GM21447 (cell line): ENCODE data around the gene CLCA4.
"Not testable (repeated sequence)": the region's sequence is repeated elsewhere in the genome, so short reads cannot be mapped to it uniquely, and the experiment has no call there.

ENCODE experiments used
- ATAC-seq: cut with Tn5 transposase; IDR thresholded peaks from one replicate; pipeline ENCODE4 v1.9.1; 2021; ENCODE audit not compliant: unreplicated experiment

The CLCA4 gene

DNA sequence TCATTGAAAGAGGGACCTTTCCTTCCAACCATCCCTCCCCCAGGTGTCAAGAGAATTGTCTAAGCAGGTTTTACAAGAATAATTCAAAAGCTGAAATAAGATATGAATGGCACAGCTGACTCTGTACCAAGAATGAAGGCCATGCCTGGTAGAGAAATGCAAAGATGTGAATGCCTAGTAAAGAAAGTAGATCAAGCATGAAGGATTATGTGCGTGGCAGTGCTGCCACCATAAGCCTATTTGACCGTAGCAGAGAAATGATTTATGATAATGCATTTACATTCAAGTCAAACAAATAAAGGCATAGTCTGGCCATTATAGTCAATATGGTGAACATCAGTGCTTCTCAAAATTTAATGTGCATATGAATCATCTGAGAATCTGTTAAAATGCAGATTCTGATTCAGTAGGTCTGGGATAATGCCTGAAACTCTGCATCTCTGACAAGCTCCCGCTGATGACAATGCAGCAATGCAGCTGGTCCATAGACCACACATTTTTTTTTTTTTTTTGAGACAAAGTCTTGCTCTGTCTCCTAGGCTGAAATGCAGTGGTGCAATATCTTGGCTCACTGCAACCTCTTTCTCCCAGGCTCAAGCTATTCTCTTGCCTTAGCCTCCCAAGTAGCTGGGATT, 16.6 kb upstream of the CLCA4 start:
- ATAC-seq = no peak

- no peak for ATAC-seq
These were observed 8.8 kb upstream of the CLCA4 start for GRCh38 chr1:86537928-86538695.

GRCh38 chr1:86538775-86539174, 8.1 kb upstream of the CLCA4 start:
- no peak for ATAC-seq

GRCh38 chr1:86541859-86542258, 5.0 kb upstream of the CLCA4 start:
- no peak for ATAC-seq

DNA sequence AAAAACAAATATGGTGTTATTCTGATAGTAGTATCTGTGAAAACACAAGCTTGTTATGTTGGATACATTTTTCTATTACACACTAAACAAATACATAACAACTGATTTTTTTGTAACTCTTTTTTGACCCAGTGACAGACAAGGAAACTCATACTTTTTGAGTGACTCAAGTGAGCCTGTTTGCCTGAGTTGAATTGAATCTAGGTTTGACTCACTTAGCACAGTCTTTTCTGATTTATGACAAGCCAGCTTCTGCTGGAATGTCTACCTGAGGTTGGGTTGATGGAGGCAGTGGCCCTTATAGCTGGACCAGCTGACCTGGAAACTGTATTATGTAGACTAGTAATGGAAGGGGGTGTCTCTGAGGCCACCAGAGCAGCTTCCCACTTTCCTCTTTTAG, 4.2 kb upstream of the CLCA4 start:
- no peak for ATAC-seq

DNA sequence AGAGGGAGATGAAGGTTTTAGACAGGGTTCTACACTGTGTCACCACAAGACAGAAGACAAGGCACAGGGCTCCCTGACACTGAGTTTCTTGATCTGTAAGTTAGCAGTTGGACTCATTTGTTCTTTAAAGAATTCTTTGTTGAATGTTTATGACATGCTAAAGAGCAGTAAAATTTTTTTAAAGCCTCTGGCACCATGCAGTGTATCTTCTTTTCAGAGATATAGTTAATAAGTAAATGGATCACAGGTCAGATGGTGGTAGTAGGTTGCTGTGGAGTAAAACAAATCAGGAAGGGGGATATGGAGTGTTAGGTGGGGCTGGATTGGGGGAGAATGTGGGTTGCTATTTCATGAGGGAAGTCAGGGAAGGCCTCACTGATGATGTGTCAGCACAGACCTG, 2.0 kb downstream of the CLCA4 start:
- ATAC-seq = no peak

DNA sequence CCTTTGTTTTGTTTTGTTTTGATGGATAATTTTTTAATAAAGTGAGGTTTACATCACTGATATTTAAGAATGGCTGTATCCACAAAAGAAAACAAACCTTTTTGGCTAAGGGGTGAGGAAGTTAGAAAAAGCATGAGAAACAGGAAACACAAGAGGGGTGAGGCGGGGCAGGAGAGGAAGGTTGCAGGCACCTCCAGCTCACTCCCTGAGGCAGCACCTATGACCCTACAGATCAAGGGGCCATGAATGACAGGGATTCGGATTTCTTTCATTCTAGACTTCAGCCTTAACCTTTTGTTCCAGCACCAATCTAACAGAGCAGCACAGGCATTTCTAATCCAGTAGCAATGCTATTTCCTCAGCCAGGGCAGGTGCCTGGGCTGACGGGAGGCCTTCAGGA, 4.4 kb downstream of the CLCA4 start:
- no peak for ATAC-seq

DNA sequence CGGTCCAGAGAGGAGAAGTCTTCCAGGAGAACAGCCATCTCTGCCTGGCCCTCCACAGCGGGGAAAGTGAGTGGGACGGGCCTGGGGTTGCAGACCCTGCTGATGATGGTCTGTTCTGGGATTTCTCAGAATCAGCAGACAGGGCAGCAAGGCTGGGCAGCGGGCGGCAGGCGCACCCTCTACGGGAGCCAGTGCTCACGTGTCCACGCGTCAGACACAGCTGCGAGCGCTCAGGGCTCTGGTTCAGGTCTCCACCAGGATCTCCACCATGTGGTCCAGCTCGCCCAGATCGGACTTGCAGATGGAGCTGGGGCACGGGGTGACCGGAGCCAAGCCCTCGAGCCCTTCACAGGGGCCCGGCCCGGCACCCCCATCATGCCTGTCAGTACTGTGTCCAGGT, 5.5 kb downstream of the CLCA4 start:
- ATAC-seq = no peak

GRCh38 chr1:86557739-86558138, 10.9 kb downstream of the CLCA4 start:
- ATAC-seq = no peak

DNA sequence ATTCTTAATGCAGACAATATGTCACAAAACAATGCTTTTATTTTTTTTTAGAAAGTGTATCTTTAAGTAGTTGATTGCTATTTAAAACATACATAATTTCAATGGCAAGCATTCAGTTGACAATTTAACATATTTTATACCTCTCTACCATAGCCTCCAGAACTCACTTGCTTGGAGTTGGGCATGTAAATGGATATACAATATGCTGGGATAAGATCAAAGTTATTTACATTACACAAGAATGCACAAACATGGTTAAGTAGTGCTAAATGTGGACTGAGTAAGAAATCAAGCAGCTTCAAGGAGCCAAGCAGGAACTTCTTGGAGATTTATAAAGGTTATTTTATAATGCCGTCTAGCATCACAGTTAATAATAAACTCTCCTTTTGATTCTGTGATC, 17.0 kb downstream of the CLCA4 start:
- ATAC-seq = no peak

DNA sequence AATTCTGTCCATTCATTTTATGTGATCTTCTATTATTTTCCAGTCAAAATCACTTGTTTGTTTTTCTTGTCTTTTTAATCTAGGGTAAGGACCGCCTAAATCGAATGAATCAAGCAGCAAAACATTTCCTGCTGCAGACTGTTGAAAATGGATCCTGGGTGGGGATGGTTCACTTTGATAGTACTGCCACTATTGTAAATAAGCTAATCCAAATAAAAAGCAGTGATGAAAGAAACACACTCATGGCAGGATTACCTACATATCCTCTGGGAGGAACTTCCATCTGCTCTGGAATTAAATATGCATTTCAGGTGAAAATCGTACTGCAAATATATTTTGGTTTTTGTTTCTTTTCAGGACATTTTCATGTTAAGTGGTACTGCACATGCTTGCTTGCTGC, 20.5 kb downstream of the CLCA4 start:
- no peak for ATAC-seq

DNA sequence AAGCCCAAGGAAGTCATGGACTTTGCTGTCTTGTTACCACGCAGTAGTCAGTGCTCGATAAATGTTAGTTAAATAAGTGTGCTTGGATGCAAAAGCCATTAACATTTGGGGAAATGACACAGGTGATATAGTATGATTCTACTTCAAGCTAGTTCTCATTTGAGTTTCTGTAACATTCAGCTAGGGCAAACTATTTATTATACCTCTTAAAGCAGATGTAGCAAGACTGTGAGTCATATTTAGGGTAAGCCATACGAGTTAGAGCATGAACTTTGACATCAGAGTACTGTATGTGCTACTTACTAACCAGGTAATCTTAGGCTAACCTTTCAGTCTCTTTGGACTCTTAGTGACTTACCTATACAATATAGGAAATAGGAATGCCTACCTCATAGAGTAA, 21.0 kb downstream of the CLCA4 start:
- no peak for ATAC-seq

- no peak for ATAC-seq
These were observed 27.0 kb downstream of the CLCA4 start for GRCh38 chr1:86573763-86574484.

- no peak for ATAC-seq
These were observed 34.4 kb downstream of the CLCA4 start for GRCh38 chr1:86581231-86581630.

GRCh38 chr1:86582161-86582560, 35.3 kb downstream of the CLCA4 start:
- ATAC-seq = no peak

- ATAC-seq = no peak
These were observed 36.2 kb downstream of the CLCA4 start for GRCh38 chr1:86583032-86583431.

DNA sequence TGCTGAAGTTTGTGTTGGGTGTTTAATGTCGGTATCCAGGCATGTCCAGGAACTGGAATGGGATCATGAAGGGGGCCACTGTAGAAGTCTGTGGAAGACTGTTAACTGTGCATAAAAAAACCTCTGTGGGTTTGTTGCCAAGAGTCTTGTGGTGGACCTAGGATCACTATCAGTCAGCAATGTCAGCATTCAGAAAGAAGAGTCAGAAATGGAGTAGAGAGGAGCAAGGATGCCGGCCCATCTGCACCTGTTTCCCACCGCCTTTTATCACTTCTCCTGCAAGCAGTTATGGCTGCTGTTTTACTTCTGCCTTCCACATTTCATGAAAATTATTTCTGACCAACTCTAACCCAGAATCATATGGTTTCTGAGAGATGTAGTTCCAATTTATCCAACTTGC, 36.7 kb downstream of the CLCA4 start:
- ATAC-seq = no peak

- ATAC-seq = no peak
These were observed 47.4 kb downstream of the CLCA4 start for GRCh38 chr1:86594284-86594770.

DNA sequence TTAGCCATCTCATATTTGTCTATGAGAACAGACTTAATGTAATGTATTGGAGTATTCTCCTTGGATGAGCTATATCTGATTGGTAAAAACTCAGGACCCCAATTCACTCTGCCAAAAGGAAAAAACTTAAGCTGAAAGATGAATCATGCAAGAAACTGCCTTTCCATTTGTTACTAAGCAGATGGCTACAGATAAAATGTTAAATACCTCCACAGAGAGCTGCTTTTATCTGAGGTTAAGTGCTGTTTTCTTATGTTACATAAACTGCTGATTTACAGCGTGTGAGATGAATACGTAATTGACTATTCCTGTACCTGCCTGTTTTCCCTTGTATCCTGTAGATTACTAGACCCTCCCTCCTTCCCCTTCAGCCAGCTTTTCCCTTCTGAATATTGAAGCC, 49.3 kb downstream of the CLCA4 start:
- no peak for ATAC-seq

GRCh38 chr1:86596741-86597290, 49.9 kb downstream of the CLCA4 start:
- ATAC-seq = no peak

- not testable (repeated sequence) for ATAC-seq
These were observed 59.2 kb downstream of the CLCA4 start for GRCh38 chr1:86606080-86606479.

GRCh38 chr1:86616433-86616832, 69.6 kb downstream of the CLCA4 start:
- ATAC-seq = no peak
